NCI-H146 treated with DMSO at 0.1 percent for 48 hours (cell line): Measurements from ENCODE around the gene SPATC1L.
"Not testable (repeated sequence)": the region's sequence is repeated elsewhere in the genome, so short reads cannot be mapped to it uniquely, and the experiment has no call there.

Experiments
- DNase-seq: peaks from one replicate; lab custom pipeline; 2025; ENCODE audit not compliant: unreplicated experiment; lab: John Stamatoyannopoulos, UW

The SPATC1L gene

GRCh38 chr21:46184625-46185555 is 631 bp upstream of the SPATC1L start:
- DNase-seq = no peak

GRCh38 chr21:46183337-46183909 is 836 bp downstream of the SPATC1L start:
- DNase-seq = not testable (repeated sequence)

GRCh38 chr21:46182548-46183336 is 1.5 kb downstream of the SPATC1L start:
- DNase-seq = peak; percentile 58

GRCh38 chr21:46181953-46182547 is 2.2 kb downstream of the SPATC1L start:
- peak; percentile 58 for DNase-seq

- no peak for DNase-seq
Observed at GRCh38 chr21:46181436-46181835, 2.8 kb downstream of the SPATC1L start.

GRCh38 chr21:46180778-46181391 is 3.4 kb downstream of the SPATC1L start:
- DNase-seq = no peak

GRCh38 chr21:46180079-46180722 is 4.1 kb downstream of the SPATC1L start:
- DNase-seq = no peak

GRCh38 chr21:46179708-46180078 is 4.6 kb downstream of the SPATC1L start:
- no peak for DNase-seq

- no peak for DNase-seq
Observed at GRCh38 chr21:46178961-46179360, 5.3 kb downstream of the SPATC1L start.

GRCh38 chr21:46176443-46177129 is 7.7 kb downstream of the SPATC1L start:
- not testable (repeated sequence) for DNase-seq

- DNase-seq = no peak
Observed at GRCh38 chr21:46173573-46173972, 10.7 kb downstream of the SPATC1L start.

GRCh38 chr21:46172863-46173528 is 11.3 kb downstream of the SPATC1L start:
- no peak for DNase-seq

GRCh38 chr21:46171996-46172862 is 12.0 kb downstream of the SPATC1L start:
- no peak for DNase-seq

GRCh38 chr21:46171585-46171984 is 12.7 kb downstream of the SPATC1L start:
- no peak for DNase-seq

- not testable (repeated sequence) for DNase-seq
Observed at GRCh38 chr21:46170436-46171193, 13.6 kb downstream of the SPATC1L start.

GRCh38 chr21:46168659-46169386 is 15.4 kb downstream of the SPATC1L start:
- DNase-seq = no peak

GRCh38 chr21:46168238-46168637 is 16.0 kb downstream of the SPATC1L start:
- DNase-seq = no peak
